Medulla oblongata (tissue), 1 donor: ENCODE measurements around the gene ST6GALNAC6.
"Not testable (repeated sequence)": the region's sequence is repeated elsewhere in the genome, so short reads cannot be mapped to it uniquely, and the experiment has no call there.

Source experiments
- DNase-seq: peaks from one replicate; pipeline ENCODE4 v3.0.0-alpha.2; 2015; ENCODE audit errors: extremely low spot score

ST6GALNAC6 gene

GRCh38 chr9:127893392-127893791 lies 6.0 kb downstream of the ST6GALNAC6 start:
- no peak for DNase-seq

GRCh38 chr9:127892831-127893230 lies 6.6 kb downstream of the ST6GALNAC6 start:
- no peak for DNase-seq

- DNase-seq = no peak
Observed at GRCh38 chr9:127890053-127890452, 9.3 kb downstream of the ST6GALNAC6 start.

- no peak for DNase-seq
Observed at GRCh38 chr9:127887792-127888191, 11.6 kb downstream of the ST6GALNAC6 start.

- DNase-seq = no peak
Observed at GRCh38 chr9:127886401-127886972, 12.9 kb downstream of the ST6GALNAC6 start.

GRCh38 chr9:127885508-127886281 lies 13.7 kb downstream of the ST6GALNAC6 start:
- no peak for DNase-seq

GRCh38 chr9:127884976-127885490 lies 14.4 kb downstream of the ST6GALNAC6 start:
- DNase-seq = no peak

- DNase-seq = no peak
Observed at GRCh38 chr9:127884427-127884911, 14.9 kb downstream of the ST6GALNAC6 start.

GRCh38 chr9:127883959-127884358 lies 15.4 kb downstream of the ST6GALNAC6 start:
- no peak for DNase-seq

- not testable (repeated sequence) for DNase-seq
Observed at GRCh38 chr9:127881715-127882114, 17.7 kb downstream of the ST6GALNAC6 start.

- DNase-seq = no peak
Observed at GRCh38 chr9:127880143-127880542, 19.3 kb downstream of the ST6GALNAC6 start.

GRCh38 chr9:127878652-127879390 lies 20.6 kb downstream of the ST6GALNAC6 start:
- DNase-seq = no peak

- no peak for DNase-seq
Observed at GRCh38 chr9:127878001-127878651, 21.3 kb downstream of the ST6GALNAC6 start.

GRCh38 chr9:127877566-127877998 lies 21.8 kb downstream of the ST6GALNAC6 start, which contains the start of gene AK1:
AK1 (minus strand) TSS chr9:127877675; CDS start chr9:127874617, 3,058 bp downstream.
- DNase-seq = peak; percentile 85

- peak; percentile 32 for DNase-seq
Observed at GRCh38 chr9:127876764-127877562, 22.4 kb downstream of the ST6GALNAC6 start.

GRCh38 chr9:127876026-127876763 lies 23.2 kb downstream of the ST6GALNAC6 start:
- no peak for DNase-seq

GRCh38 chr9:127875306-127875966 lies 24.0 kb downstream of the ST6GALNAC6 start:
- no peak for DNase-seq

- peak; percentile 74 for DNase-seq
Observed at GRCh38 chr9:127874301-127875221, 24.8 kb downstream of the ST6GALNAC6 start.
